Sigmoid colon (tissue), 7 donors: ENCODE measurements around the gene PTPRH. TPM values are rescaled to one million over a fixed set of nuclear protein-coding genes. Genes with fewer than 3 reads are reported as not detected.

ENCODE experiments used
- DNase-seq: peaks from one replicate; pipeline ENCODE4 v3.0.0-alpha.2; 2019
- H3K27ac ChIP-seq, 4 donors: fragments of 200-600 bp; sonication (generic); one replicate each; pipeline ENCODE4 v1.5.1; 2016 to 2019; ENCODE audit warnings: mild to moderate bottlenecking in 1 of 4
- H3K27me3 ChIP-seq, 3 donors: fragments of 200-600 bp; sonication (generic); one replicate each; pipeline ENCODE4 v1.5.1; 2019; ENCODE audit warnings: mild to moderate bottlenecking in 1 of 3
- H3K36me3 ChIP-seq, 4 donors: fragments of 200-600 bp; sonication (generic); one replicate each; pipeline ENCODE4 v1.5.1; 2016 to 2019
- H3K4me1 ChIP-seq, 4 donors: fragments of 200-600 bp; sonication (generic); one replicate each; pipeline ENCODE4 v1.5.1; 2017 to 2019
- H3K4me3 ChIP-seq, 4 donors: fragments of 200-600 bp; sonication (generic); one replicate each; pipeline ENCODE4 v1.5.1; 2017 to 2019; ENCODE audit warnings: mild to moderate bottlenecking in 2 of 4, moderate library complexity in 1 of 4
- H3K9me3 ChIP-seq, 4 donors: fragments of 200-600 bp in 3 of 4; sonication (generic) in 3 of 4; one replicate each; pipeline versions ENCODE4 v1.5.1 to v1.6.1; 2013 to 2019
- CTCF ChIP-seq, 4 experiments: fragments of 450-650 bp in 3 of 4; fragments of 200-600 bp in 1 of 4; IDR thresholded peaks; one replicate each; pipeline ENCODE4 v1.5.1; 2016 to 2019; ENCODE audit warnings: antibody characterized with exemption in 4 of 4, mild to moderate bottlenecking in 3 of 4, moderate library complexity in 2 of 4
- EP300 ChIP-seq, 4 donors: sonication (generic); formaldehyde crosslinking; IDR thresholded peaks; one replicate each; pipeline ENCODE4 v1.6.1; 2017; ENCODE audit warnings: antibody characterized with exemption in 4 of 4
- POLR2A ChIP-seq, 2 donors: fragments of 450-650 bp; IDR thresholded peaks; one replicate each; pipeline ENCODE4 v1.6.1; 2016; ENCODE audit warnings: antibody characterized with exemption in 2 of 2, mild to moderate bottlenecking in 2 of 2, moderate library complexity in 2 of 2
- POLR2AphosphoS5 ChIP-seq, 4 donors: sonication (generic); formaldehyde crosslinking; IDR thresholded peaks; one replicate each; pipeline ENCODE4 v1.6.1; 2017; ENCODE audit warnings: antibody characterized with exemption in 4 of 4
- WGBS, 2 donors: extraction: QIAGEN DNeasy Blood & Tissue Kit; methylation state at CpG; one replicate each; pipeline ENCODE4 v1.1.7; 2013; 5-methylcytosine and 5-hydroxymethylcytosine counted together
- intact Hi-C: fragments of 100-400 bp; cut with DNase I; formaldehyde crosslinking; loops from one replicate; pipeline ENCODE4 v1.15.1; 2023
- polyA plus RNA-seq, 3 donors: library from polyadenylated mRNA; stranded (reverse); fragments of 200-250 nt; gene quantifications; one replicate each; pipeline ENCODE4 v1.2.3, GENCODE V29; 2013
- total RNA-seq, 4 donors: library from RNA; depleted of rRNA; stranded (reverse); fragments of >200 nt; gene quantifications; one replicate each; pipeline ENCODE4 v1.1.0, GENCODE V29; 2016
- donor health status: healthy with polysubstance abuse.
- donor health status: Bipolar disorder and iron deficiency.
- donor health status: healthy.

Gene PTPRH
- total and polyA plus RNA-seq, 7 donors, result 0.95 to 61.3 (median 4.3) TPM

DNA sequence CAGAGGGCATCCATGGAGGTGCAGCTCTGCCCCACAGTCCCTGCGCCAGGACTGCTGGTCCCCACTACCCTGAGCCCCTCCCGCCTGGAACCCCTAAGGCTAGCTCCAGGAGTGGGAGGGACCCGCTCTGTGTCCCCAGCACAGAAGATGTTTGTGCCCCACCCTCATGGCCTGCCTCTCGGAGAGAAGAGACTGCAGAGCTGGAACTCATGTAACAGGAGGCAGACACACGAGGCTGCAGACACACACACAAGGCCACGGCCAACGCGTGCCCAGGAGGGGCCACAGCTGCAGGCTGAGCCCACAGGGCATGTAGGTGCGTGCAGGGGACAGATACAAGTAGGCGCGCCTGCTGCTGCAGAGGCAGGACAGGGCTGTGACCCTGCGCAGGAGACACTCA is 29.7 kb upstream of the PTPRH start:
- whole genome bisulfite sequencing, 2 donors, result 95% methylated on average over 12 of the region's 12 CpGs
- H3K27me3 ChIP-seq, result no peaks in the 10 kb centered on the region
- no peak for DNase-seq
- intact Hi-C loops, result no loop called here
- no peaks in the 10 kb centered on the region for H3K9me3 ChIP-seq
- no peak overlapping the region for H3K4me3 ChIP-seq
- no peak overlapping the region for H3K27ac ChIP-seq
- no peaks in the 10 kb centered on the region for H3K4me1 ChIP-seq
- TF ChIP-seq CTCF (IDR thresholded peaks at IDR 0.05) (no peak), POLR2A (IDR thresholded peaks at IDR 0.05) (no peak), EP300 (IDR thresholded peaks at IDR 0.05) (no peak), POLR2AphosphoS5 (IDR thresholded peaks at IDR 0.05) (no peak)
- H3K36me3 ChIP-seq, result peaks cover 52 to 97% (median 79%) of the 10 kb centered on the region in 4 donors

DNA sequence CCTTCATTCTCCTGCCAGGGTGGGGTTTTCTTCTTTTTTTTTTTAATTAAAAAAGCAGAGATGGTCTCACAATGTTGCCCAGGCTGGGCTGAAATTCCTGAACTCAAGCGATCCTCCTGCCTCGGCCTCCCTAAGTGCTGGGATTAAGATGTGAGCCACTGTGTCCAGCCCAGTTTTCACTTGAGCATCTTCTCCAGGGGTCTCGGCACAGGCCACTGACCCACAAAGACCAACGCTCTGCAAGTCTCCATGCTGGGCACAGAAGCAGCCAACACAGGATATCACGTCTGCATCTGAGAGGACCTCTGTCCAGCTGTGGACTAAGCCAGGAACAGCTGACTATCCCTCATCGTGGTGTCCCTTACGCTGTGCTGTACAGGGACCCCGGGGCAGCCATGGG is 28.7 kb upstream of the PTPRH start:
- no peak for TF ChIP-seq POLR2AphosphoS5 (IDR thresholded peaks at IDR 0.05)
- TF ChIP-seq POLR2A (IDR thresholded peaks at IDR 0.05), result no peak
- TF ChIP-seq CTCF (IDR thresholded peaks at IDR 0.05), result no peak
- TF ChIP-seq EP300 (IDR thresholded peaks at IDR 0.05), result no peak
- H3K4me3 ChIP-seq, result no peak overlapping the region
- no peak overlapping the region for H3K27ac ChIP-seq
- peaks cover 44 to 97% (median 74%) of the 10 kb centered on the region in 4 donors for H3K36me3 ChIP-seq
- no peak for DNase-seq
- no peaks in the 10 kb centered on the region for H3K9me3 ChIP-seq
- intact Hi-C loops, result no loop called here
- no peaks in the 10 kb centered on the region for H3K4me1 ChIP-seq
- H3K27me3 ChIP-seq, result no peaks in the 10 kb centered on the region
- 95 to 97% methylated on average over 8 of the region's 8 CpGs for WGBS, 2 donors

- Histone ChIP-seq H3K4me3 (no peak overlapping the region), H3K4me1 (peaks cover 0 to 14% (median 12%) of the 10 kb centered on the region in 4 donors), H3K27ac (no peak overlapping the region), H3K9me3 (no peaks in the 10 kb centered on the region), H3K36me3 (peaks cover 41 to 84% (median 60%) of the 10 kb centered on the region in 4 donors), H3K27me3 (no peaks in the 10 kb centered on the region)
- TF ChIP-seq CTCF (IDR thresholded peaks at IDR 0.05), result no peak
- TF ChIP-seq POLR2A (IDR thresholded peaks at IDR 0.05), result no peak
- TF ChIP-seq POLR2AphosphoS5 (IDR thresholded peaks at IDR 0.05), result no peak
- no peak for TF ChIP-seq EP300 (IDR thresholded peaks at IDR 0.05)
- intact Hi-C loops, result no loop called here
- DNase-seq, result no peak
- 88 to 89% methylated on average over 5 of the region's 5 CpGs for WGBS, 2 donors
Observed at GRCh38 chr19:55232986-55233385, 23.7 kb upstream of the PTPRH start.

DNA sequence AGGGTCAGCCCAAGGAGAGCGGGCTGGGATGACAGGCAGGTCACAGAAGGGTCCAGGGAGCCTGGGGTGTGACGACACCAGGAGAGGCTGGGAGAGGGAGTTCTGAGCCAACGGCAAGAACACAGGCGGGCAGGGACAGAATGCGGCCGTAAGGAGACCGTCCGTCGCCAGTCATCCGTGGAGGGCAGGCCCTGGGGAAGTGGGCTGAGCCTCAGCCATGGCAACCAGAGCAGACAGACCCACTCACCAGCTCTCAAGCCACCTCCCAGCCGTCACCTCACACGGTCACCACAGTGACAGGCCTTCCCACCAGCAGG is 22.9 kb upstream of the PTPRH start:
- H3K27me3 ChIP-seq, result no peaks in the 10 kb centered on the region
- intact Hi-C loops, result no loop called here
- H3K9me3 ChIP-seq, result no peaks in the 10 kb centered on the region
- peaks cover 36 to 76% (median 53%) of the 10 kb centered on the region in 4 donors for H3K36me3 ChIP-seq
- DNase-seq, result no peak
- no peak overlapping the region for H3K4me3 ChIP-seq
- no peak for TF ChIP-seq EP300 (IDR thresholded peaks at IDR 0.05)
- no peak for TF ChIP-seq POLR2AphosphoS5 (IDR thresholded peaks at IDR 0.05)
- TF ChIP-seq CTCF (IDR thresholded peaks at IDR 0.05), result no peak
- 80 to 94% methylated on average over 12 of the region's 12 CpGs for WGBS, 2 donors
- H3K27ac ChIP-seq, result no peak overlapping the region
- peaks cover 0 to 21% (median 19%) of the 10 kb centered on the region in 4 donors for H3K4me1 ChIP-seq
